GM19025 (cell line): ENCODE data around the gene FOXR2.
A peak's percentile ranks its signal among the peaks of the same experiment; 100 is the strongest.

ENCODE experiments used
- ATAC-seq: cut with Tn5 transposase; IDR thresholded peaks from one replicate; pipeline ENCODE4 v1.9.1; 2021; ENCODE audit warnings: mild to moderate bottlenecking, low read depth, moderate library complexity; ENCODE audit not compliant: unreplicated experiment

The FOXR2 gene, protein sequence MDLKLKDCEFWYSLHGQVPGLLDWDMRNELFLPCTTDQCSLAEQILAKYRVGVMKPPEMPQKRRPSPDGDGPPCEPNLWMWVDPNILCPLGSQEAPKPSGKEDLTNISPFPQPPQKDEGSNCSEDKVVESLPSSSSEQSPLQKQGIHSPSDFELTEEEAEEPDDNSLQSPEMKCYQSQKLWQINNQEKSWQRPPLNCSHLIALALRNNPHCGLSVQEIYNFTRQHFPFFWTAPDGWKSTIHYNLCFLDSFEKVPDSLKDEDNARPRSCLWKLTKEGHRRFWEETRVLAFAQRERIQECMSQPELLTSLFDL

DNA sequence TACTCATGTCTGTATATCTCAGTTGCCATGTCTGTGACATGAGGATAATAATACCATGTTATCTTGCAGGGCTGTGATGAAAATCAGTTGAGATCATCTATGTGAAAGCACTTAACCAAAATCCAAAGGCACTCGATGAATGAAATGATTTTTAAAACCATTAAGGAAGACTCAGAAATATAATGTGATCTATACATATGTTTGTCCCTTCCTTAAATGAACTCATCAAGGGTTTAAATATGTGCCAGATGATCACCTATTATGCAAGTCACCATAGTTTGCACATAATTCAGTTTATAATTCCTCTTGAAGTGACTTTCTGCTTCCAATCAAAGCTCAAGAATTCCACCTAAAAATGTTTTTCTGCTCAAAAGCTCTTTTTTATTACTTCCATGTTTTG is at the start of gene FOXR2:
TSS of gene FOXR2 (plus strand) at position 301 of the 400 bp plus-strand sequence. CDS start 312 bp downstream, outside the sequence.
- no peak for ATAC-seq

DNA sequence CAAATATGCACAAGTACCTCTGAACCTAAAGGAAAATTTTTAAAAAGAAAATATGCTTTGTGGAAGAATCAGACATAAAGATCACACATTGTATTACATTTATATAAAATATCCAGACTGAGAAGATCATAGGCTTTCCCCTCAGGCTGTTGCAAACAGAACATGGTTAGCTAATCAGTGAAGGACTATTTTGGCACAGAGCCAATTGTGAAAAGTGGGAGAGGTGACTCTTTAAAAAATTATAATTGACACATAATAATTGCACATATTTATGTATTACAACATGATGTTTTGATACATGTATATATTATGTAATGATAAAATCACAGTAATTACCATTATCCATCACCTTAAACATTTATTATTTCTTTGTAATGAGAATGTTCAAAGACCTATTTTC is 44.1 kb upstream of the FOXR2 start:
- no peak for ATAC-seq

DNA sequence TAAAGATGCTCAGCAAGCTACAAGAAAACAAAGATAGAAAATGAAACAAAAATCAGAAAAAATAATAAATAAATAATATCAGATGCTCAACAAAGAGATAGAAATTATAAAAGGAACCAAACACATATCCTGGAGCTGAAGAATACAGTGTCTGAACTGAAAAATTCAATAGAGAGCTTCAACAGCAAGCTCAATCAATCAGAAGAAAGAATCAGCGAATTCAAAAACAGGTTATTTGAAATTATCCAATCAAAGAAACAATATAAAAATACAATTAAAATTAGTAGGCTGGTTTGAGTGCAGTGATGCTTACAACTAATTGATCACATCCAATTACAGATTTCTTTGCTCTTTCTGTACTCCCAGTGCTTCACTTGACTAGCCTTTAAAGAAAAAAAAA is 40.8 kb upstream of the FOXR2 start:
- ATAC-seq = no peak

DNA sequence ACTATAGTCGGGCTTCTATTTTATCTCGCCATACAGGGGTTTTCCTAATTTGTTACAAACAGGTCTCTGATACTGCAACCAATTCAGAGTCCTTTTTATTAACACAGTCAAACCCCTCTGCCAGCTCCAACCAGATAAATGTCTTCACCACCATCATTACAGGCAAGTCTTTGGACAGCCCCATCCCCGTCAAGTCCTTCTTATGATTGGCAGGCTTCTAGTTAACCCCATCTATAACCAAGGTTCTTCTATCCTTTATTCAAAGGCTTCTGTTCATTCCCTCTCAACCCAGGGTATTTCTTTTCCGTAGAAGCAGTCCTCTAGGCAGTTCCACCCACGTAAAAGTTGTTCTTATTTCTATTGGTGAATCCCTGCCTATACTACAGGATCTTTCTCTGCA is 29.9 kb upstream of the FOXR2 start:
- ATAC-seq = no peak

DNA sequence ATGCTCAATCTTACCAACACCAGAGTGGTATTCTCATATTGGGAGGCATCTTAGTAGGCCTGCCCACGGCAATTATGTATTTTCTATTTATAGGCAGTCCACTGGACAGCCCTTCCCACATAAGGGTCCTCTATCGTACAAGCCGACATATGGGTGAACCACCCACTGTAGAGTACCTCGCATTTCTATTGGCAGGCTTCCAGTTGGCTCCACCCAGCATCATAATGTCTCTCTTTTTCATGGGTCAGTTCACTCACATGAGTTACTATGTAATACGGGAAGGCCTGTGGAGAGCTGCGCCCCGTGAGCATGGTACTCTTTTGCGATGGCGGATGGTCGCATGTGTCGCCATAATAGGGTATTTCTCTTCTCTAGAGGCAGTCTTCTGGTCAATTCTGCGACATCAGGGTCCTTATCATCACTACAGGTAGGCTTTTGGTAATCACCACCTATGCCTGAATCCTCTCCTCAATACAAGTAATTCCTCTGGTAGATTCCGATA is 29.4 kb upstream of the FOXR2 start:
- no peak for ATAC-seq

DNA sequence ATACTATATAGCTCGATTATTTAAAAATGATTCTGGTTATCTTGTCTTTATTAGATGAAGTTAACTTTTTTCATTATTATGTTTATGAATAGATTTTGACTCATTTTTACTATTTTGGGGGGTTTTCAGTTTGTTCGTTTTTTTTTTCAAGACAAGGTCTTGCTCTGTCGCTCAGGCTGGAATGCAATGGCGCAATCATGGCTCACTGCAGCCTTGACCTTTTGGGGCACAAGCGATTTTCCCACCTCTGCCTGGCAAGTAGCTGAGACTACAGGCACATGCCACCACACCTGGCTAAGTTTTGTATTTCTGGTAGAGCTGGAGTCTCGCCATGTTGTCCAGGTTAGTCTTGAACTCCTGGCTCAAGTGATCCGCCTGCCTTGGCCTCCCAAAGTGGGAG is 24.9 kb upstream of the FOXR2 start:
- no peak for ATAC-seq

DNA sequence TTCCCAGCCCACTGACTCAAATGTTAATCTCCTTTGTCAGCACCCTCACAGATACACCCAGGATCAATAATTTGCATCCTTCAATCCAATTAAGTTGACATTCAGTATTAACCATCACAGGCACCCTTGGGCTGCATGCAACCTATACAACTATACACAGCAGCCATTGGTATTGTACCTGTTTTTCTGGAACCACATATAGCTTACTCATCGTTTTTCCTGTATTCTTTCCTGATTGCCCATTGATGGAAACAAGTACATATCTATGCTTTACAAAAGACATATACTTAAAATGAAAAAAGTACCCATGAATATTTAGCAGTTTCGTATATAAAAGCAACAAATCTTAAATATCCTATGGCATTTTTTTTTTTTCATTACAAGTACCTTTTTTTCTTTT is 3.7 kb upstream of the FOXR2 start:
- no peak for ATAC-seq

DNA sequence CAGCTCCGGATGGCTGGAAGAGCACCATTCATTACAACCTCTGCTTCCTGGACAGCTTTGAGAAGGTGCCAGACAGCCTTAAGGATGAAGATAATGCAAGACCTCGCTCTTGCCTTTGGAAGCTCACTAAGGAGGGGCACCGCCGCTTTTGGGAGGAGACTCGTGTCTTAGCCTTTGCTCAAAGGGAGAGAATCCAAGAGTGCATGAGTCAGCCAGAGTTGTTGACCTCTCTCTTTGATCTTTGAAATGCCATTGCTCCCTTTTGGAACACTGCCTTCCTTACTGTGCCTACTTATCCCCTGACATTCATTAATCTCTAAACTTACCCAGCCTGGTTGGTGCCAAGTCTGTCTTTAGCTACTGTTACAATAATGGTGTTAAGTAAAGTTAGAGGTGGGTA is 1.2 kb downstream of the FOXR2 start:
- no peak for ATAC-seq

DNA sequence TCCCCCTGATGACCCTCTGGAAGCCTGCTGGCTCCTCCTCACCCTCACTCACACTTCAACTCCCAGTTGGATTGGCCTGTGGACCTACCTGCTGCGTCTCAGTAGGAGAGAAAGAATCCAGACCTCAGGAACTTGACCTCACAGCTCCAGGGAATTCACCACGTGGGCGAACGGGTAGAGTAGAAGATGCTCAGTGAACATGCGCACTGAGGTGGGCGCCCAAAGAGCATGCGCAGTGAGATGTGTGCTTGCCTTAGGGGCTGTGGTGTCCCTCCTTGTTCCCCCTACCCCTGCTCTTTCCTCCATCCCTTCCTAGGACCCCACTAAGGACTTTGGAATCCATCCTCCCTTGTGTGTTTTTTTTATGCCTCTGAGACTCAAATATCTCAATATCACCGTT is 12.9 kb downstream of the FOXR2 start:
- no peak for ATAC-seq

DNA sequence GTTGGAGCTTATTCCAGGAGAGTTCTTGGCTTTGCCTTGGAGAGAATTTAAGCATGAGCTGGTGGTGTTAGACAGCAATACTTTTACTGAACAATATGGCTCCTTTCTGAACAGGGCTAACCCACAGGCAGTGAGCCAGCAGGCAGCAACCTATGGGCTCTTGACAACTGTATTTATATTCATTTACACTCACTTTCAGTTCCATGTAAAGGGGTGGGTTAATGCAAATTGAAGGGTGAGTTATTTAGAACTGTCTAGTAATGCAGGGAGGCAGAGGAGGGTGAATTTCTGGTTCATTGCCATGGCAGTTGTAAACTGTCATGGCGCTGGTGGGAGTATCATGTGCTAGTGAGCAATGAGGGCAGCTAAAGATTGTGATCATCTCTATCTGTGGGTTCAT is 15.7 kb downstream of the FOXR2 start:
- ATAC-seq = no peak

DNA sequence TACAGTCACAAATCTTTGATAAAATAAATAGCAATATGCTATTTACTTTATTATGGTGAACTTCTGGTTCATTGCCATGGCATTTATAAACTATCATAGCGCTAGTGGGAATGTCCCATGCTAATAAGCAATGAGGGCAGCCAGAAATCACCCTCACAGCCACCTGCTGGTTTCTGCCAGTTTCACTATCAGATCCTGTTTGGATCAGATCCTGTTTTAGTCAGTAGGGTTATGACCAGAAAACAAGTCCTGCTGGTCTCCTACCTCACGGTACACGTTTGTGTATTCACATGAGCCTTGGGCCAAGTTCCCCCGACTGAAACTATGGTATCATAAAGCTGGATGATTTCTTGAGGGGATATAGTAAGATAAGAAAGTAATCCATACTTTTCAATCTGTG is 17.7 kb downstream of the FOXR2 start:
- peak; percentile 75 for ATAC-seq

DNA sequence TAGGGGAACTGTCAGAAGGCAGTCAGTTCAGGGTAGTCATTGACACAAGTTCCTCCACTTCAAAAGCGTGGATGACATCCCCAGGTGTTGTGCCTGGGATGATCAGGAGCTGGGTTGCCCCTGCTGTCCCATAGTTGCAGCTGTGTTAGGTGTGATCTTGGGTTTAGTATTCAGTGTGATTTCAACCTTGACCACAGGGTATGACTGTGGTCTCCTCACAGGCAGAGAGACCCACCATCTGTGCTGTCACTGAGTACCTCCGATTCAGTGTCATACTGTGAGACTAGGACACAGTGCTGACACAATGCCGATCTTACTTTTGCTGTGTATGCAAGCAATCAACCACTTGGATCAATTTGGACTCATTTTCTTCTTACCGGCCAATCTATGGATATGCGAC is 25.2 kb downstream of the FOXR2 start:
- ATAC-seq = peak; percentile 76

DNA sequence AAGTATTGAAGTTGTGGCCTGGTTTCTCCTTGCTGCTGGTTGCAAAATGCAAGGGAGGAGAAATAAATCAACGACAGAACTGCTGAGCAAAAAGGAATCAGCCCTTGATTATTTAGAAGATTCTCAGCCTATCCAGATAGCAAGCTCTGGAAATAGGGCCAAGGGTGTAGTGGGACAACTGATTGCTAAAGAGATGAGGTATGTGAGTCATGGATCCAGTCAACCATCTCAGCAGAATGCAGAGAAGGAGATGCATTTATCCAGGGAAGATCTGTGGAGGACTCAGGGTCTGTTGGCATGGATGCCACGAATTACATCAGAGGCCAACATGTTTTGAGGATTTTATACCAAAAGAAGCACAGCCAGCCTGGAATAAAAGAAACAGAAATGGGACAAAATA is 36.7 kb downstream of the FOXR2 start:
- no peak for ATAC-seq

DNA sequence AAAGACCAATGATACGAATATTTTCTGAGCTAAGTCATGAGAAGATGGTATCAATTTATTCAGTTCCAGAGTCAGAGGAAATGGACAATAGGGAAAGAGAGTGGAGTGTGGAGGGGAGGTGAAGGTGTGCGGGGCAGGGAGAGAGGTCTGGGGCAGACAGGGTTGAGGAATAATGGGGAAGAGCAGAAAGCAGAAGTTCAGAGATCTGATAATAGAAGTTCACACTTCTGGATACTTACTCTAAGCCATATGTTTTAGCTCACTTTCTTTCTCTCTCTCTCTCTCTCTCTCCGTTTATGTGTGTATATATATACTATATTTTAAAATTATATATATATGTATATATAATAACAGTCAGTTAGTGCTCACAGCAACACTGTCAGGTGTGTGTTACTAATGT is 40.4 kb downstream of the FOXR2 start:
- ATAC-seq = no peak

DNA sequence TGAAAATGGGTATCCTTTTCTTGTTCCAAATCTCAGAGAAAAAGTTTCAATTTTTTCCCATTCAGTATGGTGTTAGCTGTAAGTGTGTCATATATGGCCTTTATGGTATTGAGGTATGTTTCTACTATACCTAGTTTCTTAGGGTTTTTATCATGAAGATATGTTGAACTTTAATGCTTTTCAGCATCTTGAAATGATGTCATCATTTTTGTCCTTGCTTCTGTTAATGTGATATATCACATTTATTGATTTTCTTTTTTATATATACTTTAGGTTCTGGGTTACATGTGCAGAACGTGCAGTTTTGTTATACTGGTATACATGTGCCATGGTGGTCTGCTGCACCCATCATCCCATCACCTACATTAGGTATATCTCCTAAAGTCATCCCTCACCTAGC is 44.9 kb downstream of the FOXR2 start:
- ATAC-seq = no peak
